ENCODE data around the gene ADGRV1.
"Not testable (repeated sequence)": the region's sequence is repeated elsewhere in the genome, so short reads cannot be mapped to it uniquely, and the experiment has no call there.

ADGRV1 gene

DNA sequence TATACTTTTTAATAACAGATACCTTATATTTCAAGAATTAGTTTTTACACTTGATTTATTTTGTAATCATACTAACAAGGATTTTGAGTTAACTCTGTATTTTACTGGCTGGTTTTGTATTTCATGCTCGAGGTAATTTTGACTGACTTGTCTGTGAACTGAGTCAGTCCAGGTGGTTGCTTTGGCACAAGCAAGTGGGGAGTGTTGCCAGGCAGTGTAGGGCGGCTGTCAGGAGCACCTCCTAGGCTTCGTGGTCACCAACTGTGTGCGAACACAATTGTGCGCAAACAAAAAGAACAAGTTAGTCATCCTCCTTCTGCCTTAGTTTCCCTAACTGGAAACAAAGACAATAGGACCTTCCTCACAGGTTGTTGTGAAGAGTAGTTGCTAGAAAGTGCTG is 286.3 kb downstream of the ADGRV1 start:
- no peak for DNase-seq

DNA sequence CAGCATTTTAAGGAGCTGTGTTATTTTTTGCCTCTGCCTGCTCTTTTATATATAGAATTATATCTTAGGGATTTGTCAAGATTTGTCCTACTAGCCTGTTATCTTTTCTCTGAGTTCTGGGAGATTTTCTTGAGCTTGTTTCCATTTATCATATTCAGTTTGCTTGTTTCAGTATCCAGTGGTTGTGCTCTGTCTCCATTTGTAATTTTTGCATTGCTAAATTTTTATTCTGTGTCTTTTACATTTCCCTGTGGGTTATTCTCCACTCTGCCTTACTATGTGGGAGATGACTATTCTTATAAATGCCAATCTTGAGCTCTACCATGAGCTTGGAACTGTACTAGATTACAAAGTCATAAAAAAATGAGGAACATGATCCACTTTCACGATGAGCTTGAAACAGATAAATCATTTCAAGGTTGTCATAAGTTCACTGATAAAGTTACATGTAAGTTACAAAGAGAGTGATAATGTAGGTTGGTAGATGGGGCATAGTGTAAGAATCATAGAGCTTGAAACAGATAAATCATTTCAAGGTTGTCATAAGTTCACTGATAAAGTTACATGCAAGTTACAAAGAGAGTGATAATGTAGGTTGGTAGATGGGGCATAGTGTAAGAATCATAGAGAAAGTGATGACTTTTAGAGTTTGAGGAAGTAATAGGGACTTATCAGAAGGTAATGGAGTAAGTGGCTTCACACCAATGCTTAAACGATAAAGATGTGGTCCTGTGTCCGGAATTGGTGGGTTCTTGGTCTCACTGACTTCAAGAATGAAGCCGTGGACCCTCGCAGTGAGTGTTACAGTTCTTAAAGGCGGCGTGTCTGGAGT is 287.3 kb downstream of the ADGRV1 start:
- DNase-seq, result no peak

DNA sequence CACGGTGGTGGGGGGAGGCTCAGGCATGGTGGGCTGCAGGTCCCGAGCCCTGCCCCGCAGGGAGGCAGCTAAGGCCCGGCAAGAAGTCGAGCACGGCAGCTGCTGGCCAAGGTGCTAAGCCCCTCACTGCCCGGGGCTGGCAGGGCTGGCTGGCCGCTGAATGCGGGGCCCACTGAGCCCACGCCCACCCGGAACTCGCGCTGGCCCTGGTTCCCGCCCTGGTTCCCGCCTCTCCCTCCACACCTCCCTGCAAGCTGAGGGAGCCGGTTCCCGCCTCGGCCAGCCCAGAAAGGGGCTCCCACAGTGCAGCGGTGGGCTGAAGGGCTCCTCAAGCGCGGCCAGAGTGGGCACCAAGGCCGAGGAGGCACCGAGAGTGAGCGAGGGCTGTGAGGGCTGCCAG is 289.0 kb downstream of the ADGRV1 start:
- not testable (repeated sequence) for DNase-seq

DNA sequence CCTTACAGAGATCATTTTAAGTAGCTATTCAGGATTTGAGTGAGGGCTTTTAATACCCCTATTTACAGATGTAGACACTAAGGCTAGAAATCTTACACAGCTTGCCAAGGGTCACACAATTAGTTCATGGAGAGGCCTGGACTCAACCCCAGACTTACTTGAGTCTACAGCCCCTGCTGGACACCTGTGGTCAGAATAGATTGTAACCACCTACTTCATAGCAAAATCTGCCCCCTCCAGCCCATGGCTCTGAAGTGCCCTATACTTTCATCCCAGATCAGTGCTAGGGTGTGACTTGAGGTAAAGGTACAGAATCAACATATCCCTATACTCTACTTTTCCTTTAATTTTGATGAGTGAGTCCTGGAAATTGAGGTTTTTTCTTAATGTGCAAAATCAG is 291.3 kb downstream of the ADGRV1 start:
- no peak for DNase-seq

DNA sequence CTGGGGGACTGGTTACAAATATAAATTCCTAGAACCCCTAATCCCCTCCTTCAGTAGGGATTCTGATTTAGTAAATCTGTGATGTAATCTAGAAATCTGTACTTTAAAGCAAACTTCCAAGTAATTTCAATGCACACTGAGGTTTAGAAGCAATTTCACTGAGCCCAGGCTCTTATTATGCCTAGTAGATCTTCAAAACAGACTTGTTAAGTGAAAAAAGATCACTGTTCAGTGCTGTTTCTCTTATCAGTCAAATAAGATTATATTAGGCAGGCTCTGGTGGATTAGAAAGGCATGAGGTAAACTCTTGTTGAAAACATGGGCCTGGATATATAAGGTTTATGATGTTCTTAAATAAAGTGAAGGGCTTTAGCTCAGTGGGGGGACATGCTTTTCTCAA is 293.9 kb downstream of the ADGRV1 start:
- DNase-seq, result no peak

DNA sequence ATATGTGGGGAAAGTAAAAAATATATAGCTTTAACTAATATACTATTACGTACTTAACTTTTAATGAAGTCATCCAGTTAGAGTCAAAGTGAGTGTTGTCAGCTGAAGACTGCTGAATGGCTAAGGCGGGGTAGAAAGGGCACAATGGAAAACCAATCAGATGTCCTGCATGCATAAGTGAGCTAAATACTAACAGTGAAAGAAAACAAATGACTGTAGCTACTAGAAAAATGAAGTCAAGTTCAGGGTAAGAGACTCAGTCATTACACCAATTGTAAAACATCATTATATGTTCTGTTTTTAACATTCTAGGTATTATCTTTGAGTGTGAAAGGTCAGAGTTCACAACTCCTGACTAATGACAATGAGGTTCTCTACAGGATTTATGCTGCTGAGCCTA is 295.2 kb downstream of the ADGRV1 start:
- no peak for DNase-seq

DNA sequence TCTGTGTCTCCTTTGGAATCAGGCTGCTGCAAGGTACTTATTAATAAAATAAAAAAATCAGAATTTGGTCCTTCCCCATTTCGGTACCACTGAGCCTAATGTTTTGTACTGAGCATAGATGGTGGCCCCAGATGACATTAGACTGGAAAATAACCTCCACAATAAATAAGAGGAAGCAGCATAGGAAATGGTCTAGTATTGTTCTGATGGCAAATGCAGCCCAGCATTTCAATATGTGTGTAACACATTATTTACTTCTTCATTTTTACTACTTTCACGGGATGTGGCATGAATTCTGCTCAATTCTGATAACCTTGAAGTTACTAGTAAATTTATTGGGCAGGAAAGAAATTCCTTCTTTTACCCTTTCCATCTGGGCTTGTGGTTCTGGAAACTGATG is 295.6 kb downstream of the ADGRV1 start:
- no peak for DNase-seq

DNA sequence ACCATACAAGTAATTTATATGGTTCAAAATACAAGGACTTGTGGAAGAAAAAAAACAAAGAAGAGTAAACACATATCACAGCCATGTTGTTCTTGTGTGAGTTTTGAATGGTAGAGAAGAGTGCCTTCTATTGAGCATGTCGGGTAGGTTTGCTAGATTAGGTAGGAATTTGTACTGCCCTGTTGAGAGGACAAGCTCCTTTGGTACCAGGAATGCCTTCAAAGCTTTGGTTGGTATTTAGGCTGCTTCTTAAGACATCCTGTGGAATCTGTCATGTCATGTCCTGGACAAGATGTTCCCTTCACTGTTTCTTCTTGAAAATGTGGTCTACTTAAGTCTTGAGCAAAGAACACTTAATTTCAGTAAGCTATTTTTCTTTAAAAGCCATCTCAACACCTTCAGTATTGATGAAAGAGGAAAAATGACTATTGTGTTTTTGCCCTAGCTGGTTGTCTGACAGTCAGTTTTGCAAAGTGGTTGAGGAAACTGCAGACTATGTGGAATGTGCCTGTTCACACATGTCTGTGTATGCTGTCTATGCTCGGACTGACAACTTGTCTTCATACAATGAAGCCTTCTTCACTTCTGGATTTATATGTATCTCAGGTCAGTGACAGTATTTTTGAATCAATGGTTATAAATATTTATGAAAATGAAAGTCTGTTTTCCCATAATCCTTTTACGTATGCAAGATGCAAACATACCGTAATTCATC is 296.9 kb downstream of the ADGRV1 start:
- no peak for DNase-seq

DNA sequence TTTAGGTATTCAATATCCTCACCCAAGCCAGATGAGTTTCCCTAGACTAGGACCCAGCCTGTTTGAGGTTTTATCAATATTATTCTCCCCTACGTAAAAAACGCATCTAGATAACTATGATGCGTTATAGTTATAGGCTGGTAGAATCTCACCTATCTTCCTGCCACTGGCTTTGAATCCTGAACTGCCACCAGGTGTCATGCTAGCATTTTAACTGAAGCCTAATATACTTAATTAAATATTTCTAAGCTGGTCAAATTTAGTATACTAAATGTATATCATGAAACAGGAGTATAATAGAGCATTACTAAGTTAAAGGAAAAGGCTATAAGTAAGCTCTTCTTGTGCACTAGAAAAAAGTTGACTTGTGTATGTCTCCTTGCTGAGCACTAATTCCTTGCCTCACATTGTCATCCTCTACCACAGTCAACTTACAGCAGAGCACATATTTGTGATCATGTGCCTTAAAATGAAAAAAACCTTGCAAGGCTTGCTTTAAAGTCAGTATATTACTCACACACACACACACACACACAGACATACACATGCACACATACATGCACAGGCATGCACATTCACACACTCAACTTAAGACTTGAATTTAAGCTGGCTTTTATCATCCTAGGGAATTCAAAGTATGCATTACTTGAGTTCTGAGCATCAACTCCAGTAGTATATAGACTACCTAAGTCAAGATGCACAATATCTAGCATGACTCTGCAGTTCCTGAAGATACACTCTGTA is 303.4 kb downstream of the ADGRV1 start:
- no peak for DNase-seq

DNA sequence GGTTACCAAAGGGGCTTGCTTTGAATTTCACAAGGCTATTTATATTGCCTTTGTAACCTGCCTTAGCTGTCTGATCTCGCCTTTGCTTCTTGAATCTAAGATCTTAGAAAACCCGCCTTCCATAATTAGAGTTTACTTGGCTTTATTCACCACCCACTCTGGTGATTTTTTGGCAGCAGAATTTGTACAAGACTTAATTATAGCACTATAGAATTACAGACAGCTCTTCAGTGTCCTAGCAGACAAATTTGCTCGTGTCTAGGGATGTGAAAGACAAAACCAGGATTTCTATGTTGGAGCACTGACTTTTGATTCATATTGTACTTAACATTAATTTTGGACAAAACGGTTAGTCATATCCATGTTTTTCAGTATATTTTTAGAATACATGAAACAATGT is 306.6 kb downstream of the ADGRV1 start:
- DNase-seq, result no peak

DNA sequence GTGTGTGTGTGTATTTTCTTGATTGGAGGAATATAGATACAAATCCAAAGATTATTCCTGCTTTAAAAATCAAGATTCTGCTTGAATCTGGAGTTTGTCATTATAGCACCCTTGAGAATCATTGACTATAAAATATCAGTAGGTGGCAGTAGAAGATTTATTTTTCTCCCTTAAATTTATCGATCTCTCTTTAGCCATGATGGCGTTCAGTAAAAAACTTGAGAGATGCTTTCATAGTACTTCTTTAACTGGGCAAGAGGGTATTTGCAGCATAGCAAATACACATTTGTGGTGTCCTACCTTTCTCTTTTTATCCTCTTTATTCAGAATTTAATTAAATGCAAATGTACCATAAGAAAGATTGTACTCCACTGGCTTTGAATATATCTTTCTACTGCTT is 307.7 kb downstream of the ADGRV1 start:
- DNase-seq, result no peak

DNA sequence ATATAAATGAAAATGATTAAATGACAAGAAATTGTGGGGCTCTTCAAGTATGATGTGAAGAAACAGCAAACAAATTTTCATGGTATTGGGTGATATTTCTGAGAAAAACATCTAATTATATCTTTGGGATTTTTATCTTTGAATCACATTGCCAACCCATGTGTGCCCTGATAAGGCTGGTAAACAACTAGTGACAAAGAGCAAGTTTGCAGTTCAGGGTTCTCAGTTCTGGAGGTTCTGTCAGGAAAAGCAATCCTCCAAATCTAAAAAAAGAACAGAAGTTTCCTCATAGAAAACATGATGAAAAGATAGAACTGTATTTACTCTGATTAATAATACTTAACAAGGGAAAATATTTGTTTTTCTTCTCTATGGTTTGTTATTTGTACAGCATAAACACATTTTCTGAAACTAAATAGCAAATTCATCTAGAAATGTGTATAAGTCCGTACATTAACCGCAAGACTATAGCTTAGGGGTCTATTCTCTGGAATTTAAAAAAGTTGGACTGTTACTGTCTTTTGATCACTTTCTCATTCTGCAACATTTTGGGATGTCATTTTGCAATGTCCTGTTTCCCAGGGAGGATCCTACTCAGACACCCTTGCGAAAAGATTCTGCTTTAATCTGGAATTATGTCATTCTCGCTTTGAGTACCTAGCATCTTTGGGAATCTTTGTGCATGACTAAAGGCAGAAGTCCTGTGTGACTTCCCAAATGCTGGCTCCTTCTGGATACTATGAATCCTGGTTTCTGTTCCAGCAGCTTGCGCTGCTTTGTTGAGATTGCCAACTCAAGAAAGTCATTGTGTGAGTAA is 308.5 kb downstream of the ADGRV1 start:
- no peak for DNase-seq

DNA sequence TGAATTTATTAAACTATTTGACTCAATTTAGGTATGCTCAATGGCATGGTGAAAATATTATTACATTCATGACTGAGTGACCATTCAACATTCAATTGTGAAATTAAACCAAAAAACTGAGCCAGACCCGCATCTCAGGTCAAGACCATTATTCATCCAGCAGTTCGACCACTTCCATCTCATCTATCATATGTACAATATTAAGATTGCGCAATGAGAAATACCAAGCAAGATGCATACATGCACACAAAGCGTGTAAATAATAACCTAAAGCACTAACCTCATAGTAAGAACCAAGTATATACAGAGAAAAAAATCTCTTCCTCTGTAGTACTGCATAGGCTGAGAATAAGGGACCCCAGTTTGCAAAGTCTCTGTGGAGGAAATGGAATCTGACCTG is 310.2 kb downstream of the ADGRV1 start:
- DNase-seq, result no peak

DNA sequence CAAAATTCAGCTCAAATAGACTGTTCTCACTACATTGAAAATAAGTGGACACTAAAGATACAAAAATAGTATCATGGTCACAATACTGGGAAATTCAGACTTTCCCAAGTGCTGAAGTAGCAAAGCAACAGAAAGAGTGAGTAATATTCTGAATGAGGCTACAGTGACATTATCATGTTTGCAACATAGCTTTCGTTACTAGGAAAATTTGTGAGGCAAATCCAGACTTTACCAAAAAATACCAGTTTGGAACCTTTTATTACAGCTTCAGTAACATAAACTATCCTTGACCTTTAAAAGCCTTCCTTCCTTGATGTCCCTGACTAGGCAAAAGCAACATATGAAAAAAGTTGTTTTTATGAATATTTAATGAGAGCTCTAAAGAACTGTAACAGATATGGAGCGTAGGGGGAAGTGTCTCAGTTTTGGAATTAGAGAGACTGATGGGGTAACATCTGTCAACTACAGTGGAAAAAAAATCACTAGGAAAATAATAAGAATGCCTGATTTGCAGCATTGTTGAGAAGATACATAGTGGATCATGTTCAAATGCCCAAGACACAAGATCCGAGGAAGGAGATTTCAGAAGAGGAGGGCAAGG is 312.9 kb downstream of the ADGRV1 start:
- DNase-seq, result no peak

DNA sequence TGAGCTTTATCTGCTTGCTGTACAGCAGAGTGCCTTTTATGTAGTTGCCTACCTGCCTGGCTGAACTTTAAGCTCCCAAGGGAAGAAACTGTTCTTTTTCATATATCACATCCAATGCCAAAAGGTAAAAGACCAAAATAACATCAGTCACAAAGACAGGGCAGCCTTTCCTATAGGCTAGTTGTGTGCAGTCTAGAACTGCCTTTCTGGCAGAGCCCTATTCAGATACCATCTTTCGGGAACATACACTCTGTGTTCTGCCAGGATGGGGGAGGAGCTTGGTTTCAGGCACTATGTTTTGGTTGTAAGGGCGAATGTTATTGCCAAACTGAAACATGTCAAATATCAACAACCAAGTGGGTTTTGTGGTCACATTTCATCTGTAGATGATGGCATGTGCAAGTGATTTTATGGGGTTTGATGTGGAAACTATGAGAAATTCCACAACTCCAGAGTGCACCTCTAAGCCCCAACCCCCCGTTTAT is 314.5 kb downstream of the ADGRV1 start:
- DNase-seq, result no peak

DNA sequence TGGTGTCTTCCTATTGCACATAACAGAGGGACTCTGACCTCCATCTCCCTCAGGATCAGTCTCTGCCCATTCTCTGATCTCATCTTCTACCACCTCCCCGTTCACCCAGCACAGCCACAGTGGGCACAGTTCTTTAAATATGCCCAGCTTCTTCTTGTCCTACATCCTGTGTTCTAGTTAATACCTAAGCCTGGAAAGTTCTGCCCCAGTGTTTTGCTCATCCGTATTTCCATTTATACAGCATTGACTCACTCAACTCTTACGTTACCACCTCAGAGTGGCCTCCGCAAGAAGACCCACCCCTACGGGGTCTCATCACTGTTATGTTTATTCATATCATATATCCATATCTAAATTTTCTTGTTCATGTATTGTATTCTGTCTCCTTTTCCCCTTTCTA is 315.5 kb downstream of the ADGRV1 start:
- no peak for DNase-seq

DNA sequence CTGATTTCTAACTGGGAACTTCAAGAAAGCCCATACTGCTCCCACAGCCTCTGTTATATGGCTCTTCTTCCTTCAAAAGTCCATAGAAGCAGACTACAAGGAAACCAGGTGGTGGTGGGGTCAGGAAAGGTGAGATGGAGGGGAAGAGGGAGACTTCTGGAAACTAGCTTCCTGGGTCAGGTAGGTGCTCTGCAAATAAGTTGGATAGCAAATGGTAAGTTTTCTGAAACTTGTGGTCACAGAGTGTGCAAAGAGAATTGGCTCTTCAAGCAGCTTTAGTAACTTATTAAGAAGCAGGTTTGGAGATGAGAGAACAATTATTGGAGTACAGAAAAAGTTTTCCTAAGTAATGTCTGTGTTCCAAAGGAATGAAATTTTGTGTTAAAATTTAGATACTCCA is 316.9 kb downstream of the ADGRV1 start:
- DNase-seq, result no peak

DNA sequence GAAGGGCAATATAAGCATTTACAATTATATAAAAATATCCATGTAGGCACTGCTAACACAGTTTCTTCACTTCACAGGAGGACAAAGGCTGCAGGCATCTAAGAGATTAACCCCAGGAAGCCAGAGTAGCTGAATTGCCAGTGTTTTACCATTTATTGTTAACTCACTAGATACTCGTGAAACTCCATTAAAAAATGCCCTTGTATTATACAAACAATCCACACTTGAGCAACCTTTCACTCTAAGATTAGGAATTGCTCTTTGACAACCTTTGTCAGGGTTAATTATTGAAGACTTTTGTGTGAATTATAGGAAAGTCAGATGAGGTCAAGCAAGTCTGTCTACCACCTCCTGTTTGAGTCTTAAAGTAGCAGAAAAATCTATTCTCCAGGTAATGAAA is 317.8 kb downstream of the ADGRV1 start:
- DNase-seq, result no peak

DNA sequence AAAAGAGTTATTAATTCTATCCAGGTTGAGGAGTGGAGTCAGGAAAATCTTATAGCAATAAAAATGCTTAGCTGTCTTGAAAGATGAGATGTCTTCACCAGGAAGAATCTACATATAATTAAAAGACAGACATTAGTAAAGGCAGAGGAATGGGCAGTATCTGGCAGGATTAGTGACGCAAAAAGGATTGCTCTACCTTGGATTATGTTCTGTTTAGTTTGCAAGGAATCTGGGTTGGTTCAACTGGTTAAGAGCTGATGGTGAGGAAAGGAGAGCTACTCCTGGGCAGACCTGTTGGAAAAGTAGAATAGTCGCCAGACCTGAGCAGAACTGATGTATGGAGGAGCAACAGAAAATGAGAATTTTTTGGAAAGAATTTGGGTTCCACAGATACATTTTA is 318.5 kb downstream of the ADGRV1 start:
- DNase-seq, result no peak

DNA sequence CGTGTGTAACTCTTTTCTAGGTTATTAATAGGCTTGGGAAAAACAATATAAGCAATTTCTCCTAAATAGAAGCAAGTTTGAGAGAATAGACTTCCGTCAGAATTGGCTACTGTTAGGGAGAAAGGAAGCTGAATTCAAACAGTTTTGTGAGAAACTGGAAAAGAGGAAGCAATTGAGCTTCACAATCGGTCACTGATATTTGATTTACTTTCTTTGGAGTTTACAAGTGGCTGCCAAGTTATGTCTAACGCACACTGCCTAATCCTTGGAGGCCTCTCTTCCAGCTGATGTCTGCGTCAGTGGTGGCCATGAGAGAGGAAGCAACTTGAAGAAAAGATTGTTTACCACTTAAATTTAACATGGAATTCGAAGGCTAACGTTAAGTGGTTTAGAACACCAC is 319.5 kb downstream of the ADGRV1 start:
- no peak for DNase-seq

DNA sequence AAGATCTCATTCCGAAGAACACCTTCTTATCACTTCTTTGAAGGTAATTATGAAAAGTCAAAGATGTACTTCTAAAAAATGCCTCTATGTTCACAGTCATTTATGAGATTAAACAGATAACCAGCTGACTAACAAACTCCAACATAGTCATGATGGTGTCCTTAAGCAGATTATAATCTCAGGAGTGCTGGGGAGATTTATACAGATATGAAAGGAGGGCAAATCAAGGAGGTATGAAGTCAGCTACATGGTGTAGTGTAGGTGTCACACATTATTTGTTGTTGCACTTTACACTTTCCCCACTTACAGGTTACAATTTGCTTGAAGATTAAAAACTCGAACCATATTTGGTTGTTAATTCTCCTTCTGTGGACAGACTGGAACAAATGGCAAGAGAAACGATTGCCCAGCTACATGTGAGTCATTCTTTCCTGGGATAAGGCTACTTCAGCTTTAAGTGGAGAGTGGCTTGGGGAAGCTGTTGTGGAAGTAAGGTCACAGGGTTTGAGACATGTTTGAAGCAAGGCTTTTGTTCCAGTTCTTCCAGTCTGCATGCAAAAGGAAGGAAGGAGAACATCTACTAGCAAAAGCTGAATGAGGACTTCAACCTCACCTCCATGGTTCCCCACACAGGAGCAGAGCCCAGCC is 320.1 kb downstream of the ADGRV1 start:
- DNase-seq, result no peak

DNA sequence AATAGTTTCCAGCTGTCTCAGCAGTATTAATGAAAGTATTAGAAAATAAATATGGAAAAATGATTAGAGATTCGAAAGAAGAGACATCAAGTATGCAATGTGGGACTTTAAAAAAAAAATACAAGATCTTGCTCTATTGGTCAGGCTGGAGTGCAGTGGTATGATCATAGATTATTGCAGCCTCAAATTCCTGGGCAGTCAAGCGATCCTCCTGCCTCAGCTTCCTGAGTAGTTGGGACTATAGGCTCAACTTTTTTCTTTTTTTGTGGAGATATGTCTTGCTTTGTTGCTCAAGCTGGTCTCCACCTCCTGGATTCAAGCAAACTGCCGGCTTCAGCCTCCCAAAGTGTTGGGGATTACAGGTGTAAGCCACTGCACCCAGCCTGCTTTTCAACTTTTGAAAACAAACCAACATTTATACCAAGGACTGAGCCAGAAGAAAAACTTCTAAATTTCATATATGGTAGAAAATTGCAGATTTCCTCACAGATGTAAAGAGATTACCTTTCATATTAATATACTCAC is 323.1 kb downstream of the ADGRV1 start:
- DNase-seq, result no peak
